Astrocyte (in vitro differentiated cells and primary cell): ENCODE measurements around the gene C19orf12. TPM values are rescaled to one million over a fixed set of nuclear protein-coding genes. Genes with fewer than 3 reads are reported as not detected.
A peak's percentile ranks its signal among the peaks of the same experiment; 100 is the strongest.

Experiments used
- DNase-seq: peaks from one replicate; pipeline ENCODE4 v3.0.0-alpha.2; 2010; ENCODE audit warnings: low read depth
- FAIRE-seq: peaks from 2 replicates; lab custom pipeline; 2011; peaks lifted over from hg19 to GRCh38; lab: Jason Lieb, UNC
- H2AFZ ChIP-seq: 2 replicates; pipeline ENCODE4 v1.6.0; 2012; ENCODE audit warnings: low read depth, low read length, inconsistent platforms
- H3K27ac ChIP-seq: 2 replicates; pipeline ENCODE4 v1.5.1; 2011; ENCODE audit warnings: low read depth, low read length, inconsistent platforms
- H3K27me3 ChIP-seq: 2 replicates; pipeline ENCODE4 v1.6.0; 2011; ENCODE audit warnings: low read length, inconsistent platforms; ENCODE audit not compliant: insufficient read depth
- H3K36me3 ChIP-seq: 2 replicates; pipeline ENCODE4 v1.5.1; 2011; ENCODE audit warnings: low read length, inconsistent platforms; ENCODE audit not compliant: insufficient read depth
- H3K4me1 ChIP-seq: 2 replicates; pipeline ENCODE4 v1.5.1; 2011; ENCODE audit warnings: low read length, inconsistent platforms; ENCODE audit not compliant: insufficient read depth
- H3K4me2 ChIP-seq: 2 replicates; pipeline ENCODE4 v1.6.0; 2012; ENCODE audit warnings: low read length, inconsistent platforms
- H3K4me3 ChIP-seq: 2 replicates; pipeline ENCODE4 v1.5.1; 2011; ENCODE audit warnings: low read depth, mild to moderate bottlenecking, low read length, inconsistent platforms; ENCODE audit not compliant: insufficient read depth
- H3K79me2 ChIP-seq: 2 replicates; pipeline ENCODE4 v1.6.0; 2012; ENCODE audit warnings: mild to moderate bottlenecking, low read length, inconsistent platforms; ENCODE audit not compliant: insufficient read depth
- H3K9ac ChIP-seq: 2 replicates; pipeline ENCODE4 v1.6.0; 2012; ENCODE audit warnings: mild to moderate bottlenecking, low read length, inconsistent platforms
- H3K9me3 ChIP-seq: 2 replicates; pipeline ENCODE4 v1.5.1; 2012; ENCODE audit warnings: low read depth, mild to moderate bottlenecking, low read length, inconsistent platforms; ENCODE audit not compliant: insufficient read depth
- H4K20me1 ChIP-seq: 2 replicates; pipeline ENCODE4 v1.6.0; 2012; ENCODE audit warnings: low read length, inconsistent platforms; ENCODE audit not compliant: insufficient read depth
- H3K27ac Mint-ChIP-seq: one replicate; pipeline ENCODE4 v1.8.0; 2021; ENCODE audit warnings: mild to moderate bottlenecking, mixed read lengths; ENCODE audit not compliant: unreplicated experiment
- H3K27me3 Mint-ChIP-seq: one replicate; pipeline ENCODE4 v1.8.0; 2021; ENCODE audit warnings: low read depth, mixed read lengths; ENCODE audit not compliant: unreplicated experiment
- H3K36me3 Mint-ChIP-seq: one replicate; pipeline ENCODE4 v1.8.0; 2021; ENCODE audit warnings: low read depth, mixed read lengths; ENCODE audit not compliant: unreplicated experiment
- H3K4me1 Mint-ChIP-seq: one replicate; pipeline ENCODE4 v1.8.0; 2021; ENCODE audit warnings: low read depth, mixed read lengths; ENCODE audit not compliant: unreplicated experiment
- H3K4me3 Mint-ChIP-seq: one replicate; pipeline ENCODE4 v1.8.0; 2021; ENCODE audit warnings: mild to moderate bottlenecking, moderate library complexity, mixed read lengths; ENCODE audit not compliant: unreplicated experiment
- H3K9me3 Mint-ChIP-seq: one replicate; pipeline ENCODE4 v1.8.0; 2021; ENCODE audit warnings: mild to moderate bottlenecking, mixed read lengths; ENCODE audit not compliant: unreplicated experiment
- EZH2 ChIP-seq: IDR thresholded peaks from 2 replicates; pipeline ENCODE4 v1.6.1; 2012; ENCODE audit warnings: mild to moderate bottlenecking, low read length, inconsistent platforms; ENCODE audit not compliant: insufficient read depth
- total RNA-seq: library from RNA; stranded (reverse); gene quantifications from 2 replicates; pipeline ENCODE4 v1.2.1, GENCODE V29; 2021
- TF ChIP-seq, protein P1 (sequence below): IDR thresholded peaks from 2 replicates; pipeline ENCODE4 v1.5.1; 2011; ENCODE audit warnings: low read depth, mild to moderate bottlenecking, inconsistent platforms, low read length, moderate library complexity; ENCODE audit not compliant: insufficient read depth

The C19orf12 gene
- total RNA-seq, 1 donor from 2014 or later = 38.7 TPM

DNA sequence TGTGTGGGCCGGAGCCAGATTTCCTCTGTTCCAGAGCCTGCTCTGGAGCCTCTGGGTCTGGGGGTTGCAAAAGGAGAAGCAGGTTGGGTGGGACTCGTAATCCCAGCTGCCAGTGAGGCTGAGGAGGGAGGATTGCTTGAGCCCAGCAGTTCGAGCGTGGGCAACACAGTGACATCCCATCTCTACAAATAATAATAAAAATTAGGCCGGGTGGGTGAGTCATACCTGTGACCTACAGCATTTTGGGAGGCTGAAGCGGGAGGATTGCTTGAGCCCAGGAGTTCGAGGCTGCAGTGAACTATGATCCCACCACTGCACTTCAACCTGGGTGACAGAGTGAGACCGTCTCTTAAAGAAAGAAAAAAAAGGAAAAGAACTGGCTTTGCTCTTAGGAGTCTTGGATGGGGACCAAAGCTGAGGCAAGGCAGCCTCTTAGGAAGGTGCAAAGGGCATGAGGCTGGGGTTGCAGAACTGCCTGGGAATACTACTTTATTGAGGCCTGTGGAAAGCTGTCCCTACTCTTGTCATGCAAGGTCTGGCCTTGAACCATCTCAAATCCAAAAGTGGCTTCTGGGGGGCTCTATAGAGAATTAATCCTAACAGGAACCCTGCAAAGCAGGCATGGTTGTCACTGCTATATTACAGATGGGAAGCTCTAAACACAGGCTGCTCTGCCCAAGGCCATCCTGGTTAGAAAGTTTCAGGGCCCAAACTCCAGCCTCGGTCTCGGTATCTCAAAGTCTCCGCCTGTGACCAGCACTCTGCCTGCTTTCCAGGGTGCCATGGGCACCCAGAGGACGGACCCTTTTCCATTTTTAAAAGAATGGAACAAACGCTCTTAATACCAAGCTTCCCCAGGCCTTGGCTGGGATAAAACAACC, 880 bp upstream of the C19orf12 start:
- H3K27me3 ChIP-seq = no peaks in the 10 kb centered on the region
- H3K9me3 ChIP-seq = no peaks in the 10 kb centered on the region
- TF ChIP-seq, protein P1, sequence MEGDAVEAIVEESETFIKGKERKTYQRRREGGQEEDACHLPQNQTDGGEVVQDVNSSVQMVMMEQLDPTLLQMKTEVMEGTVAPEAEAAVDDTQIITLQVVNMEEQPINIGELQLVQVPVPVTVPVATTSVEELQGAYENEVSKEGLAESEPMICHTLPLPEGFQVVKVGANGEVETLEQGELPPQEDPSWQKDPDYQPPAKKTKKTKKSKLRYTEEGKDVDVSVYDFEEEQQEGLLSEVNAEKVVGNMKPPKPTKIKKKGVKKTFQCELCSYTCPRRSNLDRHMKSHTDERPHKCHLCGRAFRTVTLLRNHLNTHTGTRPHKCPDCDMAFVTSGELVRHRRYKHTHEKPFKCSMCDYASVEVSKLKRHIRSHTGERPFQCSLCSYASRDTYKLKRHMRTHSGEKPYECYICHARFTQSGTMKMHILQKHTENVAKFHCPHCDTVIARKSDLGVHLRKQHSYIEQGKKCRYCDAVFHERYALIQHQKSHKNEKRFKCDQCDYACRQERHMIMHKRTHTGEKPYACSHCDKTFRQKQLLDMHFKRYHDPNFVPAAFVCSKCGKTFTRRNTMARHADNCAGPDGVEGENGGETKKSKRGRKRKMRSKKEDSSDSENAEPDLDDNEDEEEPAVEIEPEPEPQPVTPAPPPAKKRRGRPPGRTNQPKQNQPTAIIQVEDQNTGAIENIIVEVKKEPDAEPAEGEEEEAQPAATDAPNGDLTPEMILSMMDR = no peak
- TF ChIP-seq EZH2 = no peak
- H3K4me2 ChIP-seq = peak overlapping the region; percentile 94
- Mint-ChIP-seq H3K27me3 (peaks cover 2% of the 10 kb centered on the region), H3K27ac (peak overlapping the region; percentile 81), H3K9me3 (no peaks in the 10 kb centered on the region), H3K4me3 (peak overlapping the region; percentile 89), H3K36me3 (peaks cover 1% of the 10 kb centered on the region), H3K4me1 (peaks cover 23% of the 10 kb centered on the region)
- DNase-seq = no peak
- H3K79me2 ChIP-seq = peaks cover 40% of the 10 kb centered on the region
- peaks cover 21% of the 10 kb centered on the region for H4K20me1 ChIP-seq
- peaks cover 3% of the 10 kb centered on the region for H3K4me1 ChIP-seq
- H2AFZ ChIP-seq = peak overlapping the region; percentile 72
- H3K27ac ChIP-seq = peak overlapping the region; percentile 75
- no peak for FAIRE-seq
- peak overlapping the region; percentile 90 for H3K9ac ChIP-seq
- H3K36me3 ChIP-seq = no peaks in the 10 kb centered on the region
- peak overlapping the region; percentile 84 for H3K4me3 ChIP-seq

DNA sequence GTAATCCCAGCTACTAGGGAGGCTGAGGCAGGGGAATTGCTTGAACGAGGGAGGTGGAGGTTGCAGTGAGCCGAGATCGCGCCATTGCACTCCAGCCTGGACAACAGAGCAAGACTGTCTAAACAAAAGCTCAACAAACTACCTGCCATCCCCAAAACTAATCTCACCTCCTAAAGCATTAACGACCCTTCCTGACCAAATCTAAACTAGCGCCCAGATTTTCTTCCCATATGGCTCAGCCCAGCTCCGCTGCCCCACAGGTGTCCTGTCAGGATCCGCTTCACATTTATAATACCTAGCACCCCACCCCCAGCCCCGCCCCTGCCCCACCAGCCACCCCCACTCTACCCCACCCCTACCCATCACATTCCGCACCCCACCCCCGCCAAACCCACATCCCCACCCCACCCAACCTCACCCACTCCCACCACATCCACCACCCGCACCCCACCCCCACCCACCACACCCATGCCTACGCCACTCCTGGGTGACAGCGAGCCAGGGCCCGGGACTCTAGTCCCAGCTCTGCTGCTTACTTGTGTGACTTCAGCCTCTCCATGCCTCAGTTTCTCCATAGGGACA, 599 bp downstream of the C19orf12 start:
- H3K36me3 ChIP-seq = no peaks in the 10 kb centered on the region
- peaks cover 24% of the 10 kb centered on the region for H3K4me1 Mint-ChIP-seq

More for the DNA sequence above, 599 bp downstream of the C19orf12 start:
- Histone ChIP-seq H4K20me1 (peaks cover 35% of the 10 kb centered on the region), H3K9ac (peak overlapping the region; percentile 90), H3K9me3 (no peaks in the 10 kb centered on the region), H3K27me3 (no peaks in the 10 kb centered on the region), H3K4me1 (peaks cover 3% of the 10 kb centered on the region), H3K27ac (peak overlapping the region; percentile 75), H3K4me3 (peak overlapping the region; percentile 84), H2AFZ (peak overlapping the region; percentile 72), H3K79me2 (peaks cover 55% of the 10 kb centered on the region), H3K4me2 (peak overlapping the region; percentile 94)
- FAIRE-seq = no peak
- H3K9me3 Mint-ChIP-seq = no peaks in the 10 kb centered on the region
- H3K36me3 Mint-ChIP-seq = peaks cover 6% of the 10 kb centered on the region
- no peak for TF ChIP-seq EZH2
- TF ChIP-seq, protein P1 = no peak
- H3K27ac Mint-ChIP-seq = no peak overlapping the region
- H3K27me3 Mint-ChIP-seq = no peaks in the 10 kb centered on the region
- H3K4me3 Mint-ChIP-seq = peak overlapping the region; percentile 81
- no peak for DNase-seq
